T47D (cell line): Measurements from ENCODE around the gene AP4B1.
A peak's percentile ranks its signal among the peaks of the same experiment; 100 is the strongest.

Experiments used
- DNase-seq, 2 experiments: peaks; one replicate each; pipeline versions ENCODE4 v3.0.0 to v3.0.0-alpha.2; 2011 to 2012; ENCODE audit warnings: low read depth in 1 of 2, low spot score in 1 of 2
- JUND ChIP-seq: IDR thresholded peaks from 2 replicates; pipeline ENCODE4 v1.6.1; 2012; ENCODE audit warnings: low read depth
- in situ Hi-C: cut with HindIII; loops from 2 replicates; pipeline ENCODE4 v1.10.0; 2016; ENCODE audit warnings: low sequenced_read_pairs, low pct_unique_long_range_greater_than_20kb

AP4B1 gene

DNA sequence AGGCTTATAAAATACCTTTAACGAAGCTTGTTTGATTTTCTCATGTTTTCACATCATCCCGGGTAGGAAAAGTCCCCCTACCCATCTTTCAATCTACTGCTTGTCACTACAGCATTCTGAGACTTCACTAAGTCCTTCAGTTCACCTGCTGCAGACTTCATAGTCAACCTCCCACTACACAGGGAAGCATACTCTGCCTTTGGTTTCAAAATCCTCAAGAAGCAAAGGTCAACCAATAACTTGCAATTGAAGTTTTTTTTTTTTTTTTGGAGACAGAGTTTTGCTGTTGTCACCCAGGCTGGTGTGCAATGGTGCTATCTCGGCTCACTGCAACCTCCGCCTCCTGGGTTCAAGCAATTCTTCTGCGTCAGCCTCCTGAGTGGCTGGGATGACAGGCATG lies 28.4 kb downstream of the AP4B1 start:
- TF ChIP-seq JUND, result no peak
- DNase-seq, result no peak
- in situ Hi-C loops, result no loop called here

DNA sequence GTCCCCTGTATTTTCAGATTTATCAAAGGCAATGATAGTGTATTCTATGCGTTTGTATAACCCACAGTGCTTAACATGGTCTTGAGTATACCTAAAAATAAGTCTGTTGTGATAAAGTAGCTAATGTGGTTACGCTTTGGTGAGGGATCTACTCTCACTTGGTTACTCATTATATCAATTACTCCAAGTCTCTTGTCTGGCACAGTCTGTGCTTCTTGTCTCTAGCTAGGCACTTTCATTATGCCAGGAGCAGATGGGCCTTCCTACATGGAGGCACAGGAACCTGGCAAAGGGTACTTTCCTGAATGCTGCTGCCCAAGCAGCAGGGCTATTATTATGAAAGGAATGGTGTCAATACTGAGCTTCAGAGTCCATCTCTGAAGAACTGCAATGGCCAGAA lies 28.9 kb downstream of the AP4B1 start:
- no peak for DNase-seq
- in situ Hi-C loops, result no loop called here
- no peak for TF ChIP-seq JUND

DNA sequence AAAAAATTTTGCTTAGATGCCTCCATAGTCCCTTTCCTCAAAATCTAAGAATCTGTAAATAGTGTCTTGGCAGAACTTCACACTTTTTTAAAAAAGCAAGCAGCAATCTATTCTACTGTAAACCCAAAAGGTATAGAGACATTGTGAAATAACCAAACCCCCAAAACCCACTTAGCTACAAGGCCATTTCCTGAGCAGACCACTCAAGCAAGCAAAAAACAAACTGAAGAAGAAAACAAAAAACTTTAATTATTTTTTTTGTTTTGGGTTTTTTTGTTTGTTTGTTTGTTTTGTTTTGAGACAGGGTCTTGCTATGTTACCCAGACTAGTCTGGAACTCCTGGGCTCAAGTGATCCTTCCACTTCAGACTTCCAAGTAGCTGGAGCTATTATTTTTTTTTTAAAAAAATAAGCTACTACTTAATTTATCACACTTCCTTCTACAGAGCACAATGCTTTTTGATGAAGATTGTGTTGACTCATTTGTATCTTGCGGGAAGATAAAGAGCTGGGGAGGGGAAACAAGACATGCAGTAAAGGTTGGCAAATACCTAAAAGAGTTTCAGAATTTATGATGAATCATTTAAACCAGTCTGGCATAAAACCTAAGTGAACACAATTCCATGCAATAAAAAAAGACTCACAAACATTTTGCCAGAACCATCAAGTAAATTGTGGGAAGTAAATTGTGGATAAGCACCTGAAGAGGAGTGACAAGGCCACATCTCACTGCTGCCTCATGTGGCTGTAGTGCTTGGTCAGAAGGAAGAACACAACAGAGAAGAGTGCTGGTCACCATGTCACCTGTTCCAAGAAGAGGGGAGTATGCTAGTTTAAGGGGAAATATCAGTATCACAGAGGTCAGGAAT lies 30.4 kb downstream of the AP4B1 start:
- no peak for TF ChIP-seq JUND
- peak in 1 of 2 experiments; percentile 32 for DNase-seq
- in situ Hi-C loops, result no loop called here

DNA sequence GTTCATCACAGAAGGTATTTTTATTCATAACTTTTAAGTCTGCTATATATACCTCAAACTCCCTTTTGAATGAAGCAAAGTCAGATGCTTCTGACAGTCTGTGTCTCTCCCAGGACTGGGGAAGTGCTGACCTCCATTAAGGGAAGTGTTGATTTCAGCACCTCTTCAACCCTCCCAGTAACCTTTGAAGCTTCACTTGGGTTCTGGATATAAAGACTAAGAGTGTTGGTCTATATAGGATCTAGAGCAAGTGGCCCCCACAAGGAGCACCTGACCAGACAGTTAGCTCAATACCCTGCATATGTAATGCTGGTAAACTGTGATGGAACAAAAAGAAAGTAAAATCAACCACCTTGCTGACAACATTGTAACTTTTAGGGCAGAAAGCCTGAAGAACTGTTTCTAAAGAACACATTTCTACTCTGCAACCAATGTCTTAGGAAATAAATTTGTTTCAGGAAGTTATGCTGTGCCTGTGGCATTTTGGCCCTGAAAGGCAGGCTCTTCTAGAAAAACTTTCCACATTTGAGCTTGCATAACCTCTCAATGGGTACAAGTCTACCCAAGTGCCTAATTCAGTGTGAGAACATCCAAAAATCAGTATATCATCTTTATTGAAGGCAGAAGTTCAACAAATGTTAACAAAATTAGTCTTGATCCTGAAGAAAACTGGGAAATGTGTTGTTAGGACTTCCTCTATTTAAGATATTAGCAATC lies 32.2 kb downstream of the AP4B1 start:
- no peak for TF ChIP-seq JUND
- DNase-seq, result peak in 1 of 2 experiments; percentile 6
- in situ Hi-C loops, result no loop called here

DNA sequence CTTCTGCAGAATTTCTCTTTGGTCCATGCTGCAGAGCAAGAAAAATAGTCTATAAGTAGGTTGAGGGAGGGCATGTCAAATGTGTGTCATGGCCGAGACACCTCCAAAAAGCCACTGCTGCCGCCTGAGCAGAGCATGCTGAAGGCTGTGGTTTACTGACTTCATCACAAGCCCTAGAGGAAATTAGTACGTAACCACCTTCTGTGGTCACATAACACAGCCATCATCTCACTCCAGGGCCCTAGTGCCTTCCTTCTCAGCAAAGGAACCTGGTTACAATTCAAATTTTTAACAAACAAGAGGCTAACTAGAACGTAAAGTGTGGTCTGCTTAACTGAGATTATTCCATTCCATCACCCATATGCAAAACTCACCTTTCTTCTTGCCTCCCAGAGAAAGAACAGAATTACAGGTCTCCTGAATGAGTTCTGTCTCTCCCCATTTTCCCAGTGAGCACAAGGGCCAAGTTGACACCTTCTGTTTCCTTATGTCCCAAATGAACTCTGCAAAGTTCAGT lies 32.9 kb downstream of the AP4B1 start, which contains the start of gene PTPN22:
TSS of gene PTPN22 (minus strand) at position 116 of the 517 bp plus-strand sequence.
- in situ Hi-C loops, result no loop called here
- peak in 1 of 2 experiments; percentile 10 for DNase-seq
- no peak for TF ChIP-seq JUND

- DNase-seq, result no peak
- in situ Hi-C loops, result no loop called here
- no peak for TF ChIP-seq JUND
Observed at GRCh38 chr1:113870778-113871177, 33.8 kb downstream of the AP4B1 start.

DNA sequence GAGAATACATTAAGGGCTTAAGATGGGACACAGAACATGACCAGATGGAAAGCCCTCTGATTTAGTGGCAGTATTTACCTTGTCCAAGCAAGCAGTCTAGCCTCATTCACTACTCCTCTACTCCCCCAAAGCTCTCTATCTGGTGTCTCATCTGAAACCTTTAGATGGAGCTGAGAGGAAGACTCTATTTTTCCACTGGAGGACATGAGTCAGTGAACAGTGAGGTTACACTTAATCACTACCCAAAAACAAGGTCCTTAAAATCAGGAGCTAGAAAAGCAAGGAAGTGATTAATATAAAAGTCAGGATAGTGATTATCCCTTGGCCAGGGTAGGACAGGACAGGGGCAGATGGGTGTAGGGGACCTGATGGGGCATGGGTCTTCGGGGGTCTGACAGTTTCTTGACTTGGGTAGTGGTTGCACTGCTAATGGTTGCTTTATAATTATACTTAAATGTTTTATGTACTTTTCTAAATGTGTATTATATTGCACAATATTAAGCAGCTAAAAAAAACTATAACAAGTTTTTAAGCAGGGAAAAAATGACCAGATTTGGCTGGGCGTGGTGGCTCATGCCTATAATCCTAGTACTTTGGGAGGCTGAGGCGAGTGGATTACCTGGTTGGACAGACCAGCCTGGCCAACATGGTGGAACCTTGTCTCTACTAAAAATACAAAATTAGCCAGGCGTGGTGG lies 36.1 kb downstream of the AP4B1 start:
- in situ Hi-C loops, result no loop called here
- DNase-seq, result no peak
- no peak for TF ChIP-seq JUND

DNA sequence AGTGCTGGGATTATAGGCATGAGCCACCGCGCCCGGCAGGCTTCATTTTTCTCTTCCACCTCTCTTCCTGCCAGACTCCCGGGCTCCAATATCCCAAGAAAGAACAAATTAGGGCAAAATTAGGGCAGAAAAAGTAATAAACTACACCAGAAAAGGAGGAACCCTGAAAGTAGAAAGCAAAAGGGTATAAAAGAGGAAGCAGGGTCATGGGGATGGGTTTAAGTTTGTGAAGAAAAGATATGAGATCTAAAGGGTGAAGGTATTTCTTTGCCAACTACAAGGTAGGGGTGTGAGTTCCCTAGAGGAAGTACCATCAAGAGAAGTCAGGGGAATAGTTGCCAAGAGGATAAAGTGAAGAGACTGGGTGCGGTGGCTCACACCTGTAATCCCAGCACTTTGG lies 43.0 kb downstream of the AP4B1 start:
- no peak for TF ChIP-seq JUND
- in situ Hi-C loops, result no loop called here
- no peak for DNase-seq

DNA sequence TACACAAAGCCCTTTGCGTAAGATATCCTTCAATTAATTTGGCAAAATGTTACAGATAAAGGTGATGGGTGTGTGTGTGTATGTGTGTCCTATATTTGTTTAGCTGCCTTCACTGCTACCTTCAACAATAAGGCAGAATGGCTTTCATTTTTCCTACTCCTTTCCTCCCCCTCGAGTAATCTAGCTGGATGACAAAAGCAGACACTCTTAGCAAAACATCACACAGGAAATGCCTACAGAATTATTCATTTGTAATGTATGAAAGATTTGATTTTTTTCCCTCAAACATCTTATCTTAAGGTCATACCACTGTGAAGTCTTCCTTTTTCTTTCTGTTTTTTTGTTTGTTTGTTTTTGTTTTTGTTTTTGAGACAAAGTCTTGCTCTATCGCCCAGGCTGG lies 43.7 kb downstream of the AP4B1 start:
- in situ Hi-C loops, result no loop called here
- no peak for TF ChIP-seq JUND
- no peak for DNase-seq

DNA sequence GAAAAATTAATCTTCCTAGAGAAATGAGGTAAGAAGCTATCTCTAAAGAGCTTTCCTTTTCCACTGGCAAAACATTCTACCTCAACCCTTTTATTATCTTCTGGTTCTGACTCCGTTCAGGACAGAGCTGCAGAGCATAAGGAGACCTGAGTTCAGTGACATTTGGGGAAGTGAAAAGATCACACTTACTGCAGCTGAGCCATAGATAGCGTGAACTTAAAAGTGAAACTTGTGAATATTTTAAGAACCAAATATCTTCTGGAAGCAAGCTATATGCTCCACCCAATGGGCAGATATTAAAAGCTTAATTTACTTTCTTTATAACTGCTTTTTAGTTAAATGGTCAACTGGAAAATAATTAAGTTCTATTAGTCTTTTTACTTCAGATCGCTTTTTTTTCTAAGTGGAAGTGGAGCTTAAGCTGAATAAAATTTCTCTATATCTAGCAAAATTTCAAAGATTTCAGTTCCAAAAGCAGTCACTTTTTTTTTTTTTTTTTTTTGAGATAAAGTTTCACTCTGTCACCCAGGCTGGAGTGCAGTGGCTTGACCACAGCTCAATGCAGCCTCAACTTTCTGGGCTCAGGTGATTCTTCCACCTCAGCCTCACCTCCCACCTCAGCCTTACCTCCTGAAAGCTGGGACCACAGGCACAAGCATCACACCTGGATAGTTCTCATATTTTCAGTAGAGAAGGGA lies 45.0 kb downstream of the AP4B1 start:
- DNase-seq, result no peak
- in situ Hi-C loops, result no loop called here
- no peak for TF ChIP-seq JUND

GRCh38 chr1:113858982-113859381 lies 45.6 kb downstream of the AP4B1 start:
- DNase-seq, result no peak
- in situ Hi-C loops, result no loop called here
- no peak for TF ChIP-seq JUND

DNA sequence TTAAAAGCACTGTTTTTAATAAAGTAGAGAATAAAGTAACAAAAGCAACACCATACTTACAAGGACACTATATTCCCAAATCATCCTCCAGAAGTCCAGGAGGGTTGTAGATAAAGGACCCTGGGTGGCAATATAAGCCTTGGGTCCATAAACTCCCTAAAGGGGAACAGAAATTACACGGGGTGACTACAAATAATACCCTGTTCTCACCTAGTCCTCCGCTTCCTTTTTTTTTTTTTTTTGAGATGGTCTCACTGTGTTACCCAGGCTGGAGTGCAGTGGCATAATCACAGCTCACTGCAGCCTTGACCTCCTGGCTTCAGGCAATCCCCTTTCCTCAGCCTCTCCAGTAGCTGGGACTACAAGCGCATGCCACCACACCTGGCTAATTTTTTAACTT lies 46.2 kb downstream of the AP4B1 start:
- no peak for TF ChIP-seq JUND
- in situ Hi-C loops, result no loop called here
- DNase-seq, result no peak
